Upper lobe of left lung (tissue), 4 donors: ENCODE measurements around the gene RIN3.

Experiments
- CTCF ChIP-seq, 6 experiments: fragments of 450-650 bp in 4 of 6; fragments of 200-600 bp in 2 of 6; sonication (generic) in 2 of 6; IDR thresholded peaks; one replicate each; pipeline ENCODE4 v1.5.1; 2016 to 2019; ENCODE audit warnings: antibody characterized with exemption in 6 of 6
- POLR2A ChIP-seq, 4 donors: fragments of 450-650 bp; IDR thresholded peaks; one replicate each; pipeline ENCODE4 v1.5.1; 2016 to 2017; ENCODE audit warnings: antibody characterized with exemption in 4 of 4, mild to moderate bottlenecking in 2 of 4
- POLR2AphosphoS5 ChIP-seq, 2 donors: sonication (generic); formaldehyde crosslinking; IDR thresholded peaks; one replicate each; pipeline ENCODE4 v1.5.1; 2017; ENCODE audit warnings: antibody characterized with exemption in 2 of 2

- TF ChIP-seq POLR2AphosphoS5 (IDR thresholded peaks at IDR 0.05) (no peak), CTCF (IDR thresholded peaks at IDR 0.05) (no peak), POLR2A (IDR thresholded peaks at IDR 0.05) (no peak)
These were observed 137.1 kb downstream of the RIN3 start for GRCh38 chr14:92650581-92651105.
